ENCODE results near the gene TGFBRAP1.

Gene TGFBRAP1

GRCh38 chr2:105242286-105242993 lies 87.1 kb downstream of the TGFBRAP1 start:
- DNase-seq (ENCODE audit: low read depth) = no peak
- H3K4me3 ChIP-seq (ENCODE audit: low read depth, low read length) = no peak overlapping the region
- TF ChIP-seq, protein P1, sequence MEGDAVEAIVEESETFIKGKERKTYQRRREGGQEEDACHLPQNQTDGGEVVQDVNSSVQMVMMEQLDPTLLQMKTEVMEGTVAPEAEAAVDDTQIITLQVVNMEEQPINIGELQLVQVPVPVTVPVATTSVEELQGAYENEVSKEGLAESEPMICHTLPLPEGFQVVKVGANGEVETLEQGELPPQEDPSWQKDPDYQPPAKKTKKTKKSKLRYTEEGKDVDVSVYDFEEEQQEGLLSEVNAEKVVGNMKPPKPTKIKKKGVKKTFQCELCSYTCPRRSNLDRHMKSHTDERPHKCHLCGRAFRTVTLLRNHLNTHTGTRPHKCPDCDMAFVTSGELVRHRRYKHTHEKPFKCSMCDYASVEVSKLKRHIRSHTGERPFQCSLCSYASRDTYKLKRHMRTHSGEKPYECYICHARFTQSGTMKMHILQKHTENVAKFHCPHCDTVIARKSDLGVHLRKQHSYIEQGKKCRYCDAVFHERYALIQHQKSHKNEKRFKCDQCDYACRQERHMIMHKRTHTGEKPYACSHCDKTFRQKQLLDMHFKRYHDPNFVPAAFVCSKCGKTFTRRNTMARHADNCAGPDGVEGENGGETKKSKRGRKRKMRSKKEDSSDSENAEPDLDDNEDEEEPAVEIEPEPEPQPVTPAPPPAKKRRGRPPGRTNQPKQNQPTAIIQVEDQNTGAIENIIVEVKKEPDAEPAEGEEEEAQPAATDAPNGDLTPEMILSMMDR (IDR thresholded peaks at IDR 0.05; ENCODE audit: low read depth, low read length, missing control alignments) = no peak

GRCh38 chr2:105241443-105241842 lies 88.1 kb downstream of the TGFBRAP1 start, which contains the start of gene GPR45:
Gene GPR45, plus strand, starts transcription at chr2:105241743. Its CDS starts 116 bp downstream, at chr2:105241859.
- DNase-seq (ENCODE audit: low read depth) = no peak
- TF ChIP-seq, protein P1 (IDR thresholded peaks at IDR 0.05; ENCODE audit: low read depth, low read length, missing control alignments) = no peak
- no peak within 1 kb of the TSS for H3K4me3 ChIP-seq (ENCODE audit: low read depth, low read length)

DNA sequence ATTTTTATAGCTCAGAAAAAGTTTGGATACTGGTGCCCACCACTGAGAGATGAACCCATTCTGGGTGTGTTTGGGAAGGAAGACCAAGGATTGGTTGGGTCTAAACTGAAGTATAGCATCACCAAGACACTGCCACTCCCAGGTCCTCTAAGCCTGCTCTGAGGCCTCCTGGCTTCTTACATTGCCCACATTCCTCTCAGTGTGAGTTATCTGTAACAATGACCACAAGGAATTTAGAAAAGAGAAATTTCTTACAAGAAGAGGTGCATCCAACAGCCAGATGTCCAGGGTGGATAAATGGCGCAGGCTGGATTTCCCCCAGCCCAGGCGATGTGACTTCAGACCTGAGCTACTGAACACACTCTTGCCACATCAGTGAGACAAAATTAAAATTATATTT lies 89.6 kb downstream of the TGFBRAP1 start:
- no peak for DNase-seq (ENCODE audit: low read depth)
- no peak overlapping the region for H3K4me3 ChIP-seq (ENCODE audit: low read depth, low read length)
- TF ChIP-seq, protein P1 (IDR thresholded peaks at IDR 0.05; ENCODE audit: low read depth, low read length, missing control alignments) = no peak

DNA sequence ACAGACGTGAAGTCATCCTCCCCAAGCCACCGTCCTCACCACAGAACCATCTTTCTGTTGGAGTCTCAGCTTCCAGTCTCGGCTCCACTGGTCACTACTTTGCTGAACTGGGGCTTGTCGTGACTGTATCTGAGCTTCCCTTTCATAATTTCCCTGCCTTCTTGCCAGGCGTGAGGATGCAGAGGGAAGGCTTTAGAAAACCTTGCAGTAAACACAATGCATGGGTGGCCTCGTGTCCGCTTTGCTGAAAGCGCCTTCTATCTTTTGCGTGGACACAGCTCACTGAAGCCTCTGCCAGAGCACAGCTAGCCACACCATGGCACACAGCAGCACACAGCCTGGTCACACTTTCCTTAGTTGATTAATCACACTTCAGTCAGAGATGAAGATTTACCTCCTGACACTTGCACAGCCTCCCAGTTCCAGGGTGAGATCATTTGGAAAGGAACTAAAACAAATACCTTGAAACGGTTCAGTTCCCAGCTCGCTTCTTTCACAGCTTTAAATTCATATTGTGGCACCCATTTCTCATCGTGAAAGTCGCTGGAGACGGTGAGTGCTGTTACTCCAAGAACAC lies 90.8 kb downstream of the TGFBRAP1 start:
- no peak overlapping the region for H3K4me3 ChIP-seq (ENCODE audit: low read depth, low read length)
- no peak for DNase-seq (ENCODE audit: low read depth)
- TF ChIP-seq, protein P1 (IDR thresholded peaks at IDR 0.05; ENCODE audit: low read depth, low read length, missing control alignments) = no peak

GRCh38 chr2:105237045-105237765 lies 92.3 kb downstream of the TGFBRAP1 start:
- TF ChIP-seq, protein P1 (IDR thresholded peaks at IDR 0.05; ENCODE audit: low read depth, low read length, missing control alignments) = no peak
- DNase-seq (ENCODE audit: low read depth) = no peak
- H3K4me3 ChIP-seq (ENCODE audit: low read depth, low read length) = no peak overlapping the region

GRCh38 chr2:105236060-105236424 lies 93.5 kb downstream of the TGFBRAP1 start:
- TF ChIP-seq, protein P1 (IDR thresholded peaks at IDR 0.05; ENCODE audit: low read depth, low read length, missing control alignments) = no peak
- H3K4me3 ChIP-seq (ENCODE audit: low read depth, low read length) = no peak overlapping the region
- no peak for DNase-seq (ENCODE audit: low read depth)

Measured in GM12864 (cell line).